Bronchial epithelial cell (primary cell): Measurements from ENCODE around the gene SLCO2B1. TPM values are rescaled to one million over a fixed set of nuclear protein-coding genes. Genes with fewer than 3 reads are reported as not detected.

Experiments used
- DNase-seq: peaks from one replicate; pipeline ENCODE4 v3.0.0-alpha.2; 2010; ENCODE audit warnings: low read depth
- FAIRE-seq: peaks from 2 replicates; lab custom pipeline; 2011; peaks lifted over from hg19 to GRCh38; lab: Jason Lieb, UNC
- H3K27me3 ChIP-seq: 2 replicates; pipeline ENCODE4 v1.5.1; 2011; ENCODE audit warnings: low read length; ENCODE audit not compliant: control insufficient read depth, insufficient read depth
- H3K36me3 ChIP-seq: 2 replicates; pipeline ENCODE4 v1.5.1; 2011; ENCODE audit warnings: low read length; ENCODE audit not compliant: control insufficient read depth, insufficient read depth
- H3K4me3 ChIP-seq: 2 replicates; pipeline ENCODE4 v1.5.1; 2011; ENCODE audit warnings: mild to moderate bottlenecking, low read depth, low read length, control low read depth
- total RNA-seq: library from RNA; depleted of rRNA; stranded (reverse); fragments of >200 nt; gene quantifications from 2 replicates; pipeline ENCODE4 v1.2.1, GENCODE V29; 2014
- TF ChIP-seq, protein P1 (sequence below): IDR thresholded peaks from 2 replicates; pipeline ENCODE4 v1.5.1; 2011; ENCODE audit warnings: mild to moderate bottlenecking, moderate library complexity, low read length, control low read depth, inconsistent platforms; ENCODE audit not compliant: insufficient read depth, severe bottlenecking

The SLCO2B1 gene
- total RNA-seq, 1 donor from 2014 or later = not detected

DNA sequence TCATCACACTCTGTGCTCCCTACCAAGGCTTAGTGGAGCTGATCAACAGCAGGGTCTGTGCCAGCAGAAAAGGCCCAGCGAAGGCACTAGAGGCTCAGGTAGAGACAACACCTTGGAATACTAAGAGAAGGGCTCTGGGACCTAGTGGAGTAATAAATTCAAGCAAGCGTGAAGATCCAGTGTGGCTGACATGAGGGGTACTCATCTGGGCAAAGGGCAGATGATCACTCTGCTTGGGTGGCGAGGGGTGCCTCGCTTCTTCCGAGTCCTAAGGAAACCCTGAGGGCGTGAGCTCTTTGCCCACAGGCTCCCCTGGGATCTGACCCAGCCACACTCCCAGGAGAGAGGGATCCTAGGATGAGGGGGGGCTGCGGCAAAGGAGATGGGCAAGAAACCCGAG is 86.1 kb downstream of the SLCO2B1 start:
- no peak for FAIRE-seq
- Histone ChIP-seq H3K36me3 (no peaks in the 10 kb centered on the region), H3K27me3 (peaks cover 16% of the 10 kb centered on the region), H3K4me3 (no peak overlapping the region)
- TF ChIP-seq, protein P1, sequence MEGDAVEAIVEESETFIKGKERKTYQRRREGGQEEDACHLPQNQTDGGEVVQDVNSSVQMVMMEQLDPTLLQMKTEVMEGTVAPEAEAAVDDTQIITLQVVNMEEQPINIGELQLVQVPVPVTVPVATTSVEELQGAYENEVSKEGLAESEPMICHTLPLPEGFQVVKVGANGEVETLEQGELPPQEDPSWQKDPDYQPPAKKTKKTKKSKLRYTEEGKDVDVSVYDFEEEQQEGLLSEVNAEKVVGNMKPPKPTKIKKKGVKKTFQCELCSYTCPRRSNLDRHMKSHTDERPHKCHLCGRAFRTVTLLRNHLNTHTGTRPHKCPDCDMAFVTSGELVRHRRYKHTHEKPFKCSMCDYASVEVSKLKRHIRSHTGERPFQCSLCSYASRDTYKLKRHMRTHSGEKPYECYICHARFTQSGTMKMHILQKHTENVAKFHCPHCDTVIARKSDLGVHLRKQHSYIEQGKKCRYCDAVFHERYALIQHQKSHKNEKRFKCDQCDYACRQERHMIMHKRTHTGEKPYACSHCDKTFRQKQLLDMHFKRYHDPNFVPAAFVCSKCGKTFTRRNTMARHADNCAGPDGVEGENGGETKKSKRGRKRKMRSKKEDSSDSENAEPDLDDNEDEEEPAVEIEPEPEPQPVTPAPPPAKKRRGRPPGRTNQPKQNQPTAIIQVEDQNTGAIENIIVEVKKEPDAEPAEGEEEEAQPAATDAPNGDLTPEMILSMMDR = no peak
- no peak for DNase-seq

DNA sequence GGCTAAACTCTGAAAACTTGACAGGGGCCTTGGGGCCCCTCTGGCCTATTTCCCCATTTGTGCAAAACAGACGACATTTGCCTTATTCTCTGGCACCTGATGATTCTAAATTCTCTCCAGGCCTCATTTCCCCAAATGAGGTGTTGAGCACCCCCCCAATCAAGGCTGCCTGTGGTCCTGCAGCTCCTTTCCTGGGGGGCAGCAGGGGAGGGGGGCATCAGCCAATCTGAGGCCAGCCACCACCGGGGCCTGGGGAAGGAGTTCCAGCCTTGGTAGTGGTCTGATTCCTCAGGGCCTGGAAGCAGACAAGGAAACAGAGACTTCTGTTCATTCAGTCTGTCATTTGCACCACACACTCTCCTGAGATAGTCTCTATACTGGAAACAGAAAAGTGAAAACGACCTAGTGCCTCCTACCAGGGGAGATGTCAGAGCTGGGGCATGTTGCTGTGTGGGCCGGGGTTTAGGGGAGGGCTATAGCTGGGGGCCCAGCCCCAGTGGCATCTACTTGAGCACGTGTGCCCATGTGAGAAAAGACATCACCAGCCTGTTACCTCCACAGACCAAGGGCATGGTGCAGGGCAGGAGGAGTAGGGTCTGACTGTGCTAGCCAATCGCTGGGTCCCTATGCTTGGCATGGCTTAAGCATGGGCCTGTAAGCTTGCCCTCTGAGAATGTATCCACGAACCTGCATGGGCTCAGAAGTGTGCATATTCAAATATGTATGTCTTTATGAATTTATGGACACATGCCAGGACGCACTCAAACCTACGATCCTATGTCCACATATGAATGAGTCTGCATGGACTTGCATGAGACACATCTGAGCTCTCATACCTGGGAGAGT is 87.9 kb downstream of the SLCO2B1 start:
- no peak for FAIRE-seq
- DNase-seq = no peak
- Histone ChIP-seq H3K27me3 (peaks cover 25% of the 10 kb centered on the region), H3K36me3 (no peaks in the 10 kb centered on the region), H3K4me3 (no peak overlapping the region)
- TF ChIP-seq, protein P1 = no peak

DNA sequence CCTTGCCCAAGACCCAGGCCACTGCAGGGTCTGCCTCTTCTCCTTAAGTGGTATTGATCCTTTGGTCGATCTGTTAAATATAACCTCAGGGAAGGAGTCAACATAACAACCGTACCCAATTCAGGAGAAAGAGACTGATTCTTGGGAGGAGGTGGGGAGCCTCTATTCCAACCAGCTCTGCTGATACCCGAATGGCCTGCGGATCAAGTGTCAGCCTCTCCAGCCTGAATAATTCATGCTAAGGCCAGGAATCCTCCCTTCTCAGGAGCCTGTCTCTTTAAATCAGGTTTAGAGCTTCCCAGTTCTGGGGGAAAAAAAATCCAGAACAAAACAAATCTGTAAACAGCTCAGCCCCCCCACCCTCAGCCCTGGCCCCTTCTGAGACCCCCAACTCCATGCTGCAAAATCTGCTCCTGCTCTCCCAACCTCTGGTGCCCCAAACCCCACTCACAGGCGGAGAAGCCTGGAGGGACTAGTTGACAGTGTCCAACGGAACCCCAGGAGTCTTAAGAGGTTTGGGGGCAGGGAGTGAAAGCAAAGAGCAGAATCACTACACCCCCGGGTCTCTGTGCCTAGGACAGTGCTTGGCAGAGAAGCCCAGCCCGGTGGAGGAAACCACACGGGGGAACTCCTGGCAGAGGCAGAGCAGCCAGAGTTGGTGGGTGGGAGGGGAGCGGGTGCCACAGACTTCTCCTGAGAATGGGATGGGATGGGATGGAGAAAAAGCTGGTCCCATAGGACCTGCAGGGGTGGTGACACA is 88.8 kb downstream of the SLCO2B1 start:
- no peak for FAIRE-seq
- H3K36me3 ChIP-seq = no peaks in the 10 kb centered on the region
- no peak overlapping the region for H3K4me3 ChIP-seq
- TF ChIP-seq, protein P1 = no peak
- peaks cover 25% of the 10 kb centered on the region for H3K27me3 ChIP-seq
- no peak for DNase-seq

DNA sequence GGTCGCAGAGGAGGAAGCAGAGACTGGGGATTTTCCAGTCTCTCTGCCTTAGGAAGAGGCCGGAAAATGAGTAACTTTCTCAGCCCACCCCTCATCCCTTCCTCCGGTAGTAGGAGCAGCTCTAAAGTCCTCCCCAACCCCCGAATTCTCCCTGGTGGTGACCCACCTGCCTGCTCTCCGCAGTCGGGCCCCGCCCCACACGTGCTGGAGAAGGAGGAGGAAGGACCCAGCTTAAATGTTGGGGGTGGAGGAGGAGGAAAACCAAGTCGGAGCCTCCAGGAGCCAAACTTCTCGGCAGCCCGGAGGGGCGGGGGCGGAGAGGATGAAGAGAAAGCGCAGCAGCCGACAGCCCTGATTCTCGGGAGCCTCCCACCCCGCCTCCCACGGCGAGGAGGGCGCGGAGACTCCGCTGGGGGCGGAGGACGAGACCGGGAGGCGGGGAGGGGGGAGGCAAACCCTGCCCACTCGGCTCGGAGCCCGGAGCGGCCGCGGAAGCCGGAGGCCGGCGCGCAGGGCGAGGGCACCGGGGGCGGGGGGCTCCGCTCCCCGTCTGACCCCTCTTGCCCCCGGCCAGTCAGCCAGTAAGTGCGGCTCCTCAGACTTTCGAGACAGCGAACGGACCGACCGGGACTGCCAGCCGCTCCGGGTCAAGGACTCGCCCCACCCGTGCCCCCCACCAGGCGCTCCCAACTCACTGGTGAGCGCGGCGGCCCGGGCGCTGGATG is 89.6 kb downstream of the SLCO2B1 start, which contains the start of gene TPBGL:
Gene TPBGL (plus strand): TSS at position 464 of the 725 bp plus-strand sequence. CDS start 276 bp downstream, outside the sequence.
- Histone ChIP-seq H3K36me3 (no peaks in the 10 kb centered on the region), H3K27me3 (peaks cover 25% of the 10 kb centered on the region), H3K4me3 (peak within 1 kb of the TSS; percentile 22)
- DNase-seq (no peak), FAIRE-seq (no peak)
- TF ChIP-seq, protein P1 = no peak

DNA sequence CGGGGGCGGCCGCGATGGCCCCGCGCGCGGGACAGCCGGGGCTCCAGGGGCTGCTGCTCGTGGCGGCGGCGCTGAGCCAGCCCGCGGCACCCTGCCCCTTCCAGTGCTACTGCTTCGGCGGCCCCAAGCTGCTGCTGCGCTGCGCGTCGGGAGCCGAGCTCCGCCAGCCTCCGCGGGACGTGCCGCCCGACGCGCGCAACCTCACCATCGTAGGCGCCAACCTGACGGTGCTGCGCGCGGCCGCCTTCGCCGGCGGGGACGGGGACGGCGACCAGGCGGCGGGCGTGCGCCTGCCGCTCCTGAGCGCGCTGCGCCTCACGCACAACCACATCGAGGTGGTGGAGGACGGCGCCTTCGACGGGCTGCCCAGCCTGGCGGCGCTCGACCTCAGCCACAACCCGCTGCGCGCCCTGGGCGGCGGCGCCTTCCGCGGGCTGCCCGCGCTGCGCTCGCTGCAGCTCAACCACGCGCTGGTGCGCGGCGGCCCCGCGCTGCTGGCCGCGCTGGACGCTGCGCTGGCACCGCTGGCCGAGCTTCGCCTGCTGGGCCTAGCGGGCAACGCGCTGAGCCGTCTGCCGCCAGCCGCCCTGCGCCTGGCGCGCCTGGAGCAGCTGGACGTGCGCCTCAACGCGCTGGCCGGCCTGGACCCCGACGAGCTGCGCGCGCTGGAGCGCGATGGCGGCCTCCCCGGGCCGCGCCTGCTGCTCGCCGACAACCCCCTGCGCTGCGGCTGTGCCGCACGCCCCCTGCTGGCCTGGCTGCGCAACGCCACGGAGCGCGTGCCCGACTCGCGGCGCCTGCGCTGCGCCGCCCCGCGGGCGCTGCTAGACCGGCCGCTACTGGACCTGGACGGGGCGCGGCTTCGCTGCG is 90.4 kb downstream of the SLCO2B1 start:
- Histone ChIP-seq H3K4me3 (peak overlapping the region; percentile 26), H3K36me3 (no peaks in the 10 kb centered on the region), H3K27me3 (peaks cover 27% of the 10 kb centered on the region)
- FAIRE-seq (no peak), DNase-seq (peak; percentile 72)
- TF ChIP-seq, protein P1 = peak; percentile 71
